Calu3 (cell line): ENCODE data around the gene LYPD6B. TPM values are rescaled to one million over a fixed set of nuclear protein-coding genes. Genes with fewer than 3 reads are reported as not detected.

Source experiments
- BruUV-seq: library from RNA; stranded (reverse); fragments of 400-500 nt; replicated peaks from 2 replicates; lab custom pipeline; 2021; lab: Mats Ljungman, UMichigan
- CTCF ChIA-PET: fragments of 300-600 bp; sonication (Branson Sonifier 250); formaldehyde crosslinking; loops from one replicate; lab custom pipeline; 2022; ENCODE audit warnings: antibody characterized with exemption; lab: Charles Lee
- DNase-seq: peaks from one replicate; pipeline ENCODE4 v3.0.0; 2022
- H3K27ac Mint-ChIP-seq: one replicate; pipeline ENCODE4 v1.8.0; 2022; ENCODE audit warnings: mixed read lengths; ENCODE audit not compliant: unreplicated experiment
- H3K27me3 Mint-ChIP-seq: one replicate; pipeline ENCODE4 v1.8.0; 2022; ENCODE audit warnings: mixed read lengths; ENCODE audit not compliant: unreplicated experiment
- H3K36me3 Mint-ChIP-seq: one replicate; pipeline ENCODE4 v1.8.0; 2022; ENCODE audit warnings: mild to moderate bottlenecking, moderate library complexity, mixed read lengths; ENCODE audit not compliant: insufficient read depth, unreplicated experiment
- H3K4me1 Mint-ChIP-seq: one replicate; pipeline ENCODE4 v1.8.0; 2022; ENCODE audit warnings: mild to moderate bottlenecking, low read depth, mixed read lengths; ENCODE audit not compliant: unreplicated experiment
- H3K4me3 Mint-ChIP-seq: one replicate; pipeline ENCODE4 v1.8.0; 2022; ENCODE audit warnings: mild to moderate bottlenecking, low read depth, moderate library complexity, mixed read lengths; ENCODE audit not compliant: unreplicated experiment
- H3K9me3 Mint-ChIP-seq: one replicate; pipeline ENCODE4 v1.8.0; 2022; ENCODE audit warnings: low read depth, mixed read lengths; ENCODE audit not compliant: unreplicated experiment
- intact Hi-C: fragments of 100-400 bp; cut with micrococcal nuclease; formaldehyde crosslinking; loops from one replicate; pipeline ENCODE4 v1.10.0; 2022; ENCODE audit not compliant: unreplicated experiment
- total RNA-seq: library from RNA; stranded (reverse); gene quantifications from 2 replicates; pipeline ENCODE4 v1.2.3, GENCODE V29; 2022
- TF ChIP-seq, protein P1 (sequence below): fragments of 200-600 bp; IDR thresholded peaks from one replicate; pipeline ENCODE4 v1.8.0; 2022; ENCODE audit warnings: antibody characterized with exemption; ENCODE audit not compliant: unreplicated experiment

Gene LYPD6B
- total RNA-seq, 1 experiment from 2014 or later = 0.87 TPM

DNA sequence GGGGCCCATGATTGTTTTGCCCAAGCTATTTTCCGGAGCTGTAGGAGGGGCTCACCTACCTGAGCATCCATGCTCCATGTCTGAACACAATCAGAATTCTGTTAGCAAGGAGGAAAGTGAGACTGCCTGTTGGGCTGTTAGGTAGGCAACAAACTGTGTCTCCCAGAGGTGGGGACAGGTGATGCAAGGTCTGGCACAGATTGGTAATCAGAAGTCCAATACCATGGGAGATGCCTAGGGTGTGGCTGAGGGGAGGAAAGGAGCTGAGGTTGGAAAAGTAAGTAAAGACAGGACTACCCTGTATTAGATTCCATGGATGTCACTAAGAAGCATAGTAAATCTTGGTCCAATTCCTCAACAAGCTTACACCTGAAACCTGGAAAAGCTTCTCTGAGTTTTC is 3.0 kb downstream of the LYPD6B start:
- Mint-ChIP-seq H3K4me1 (no peaks in the 10 kb centered on the region), H3K27ac (no peak overlapping the region), H3K27me3 (peaks cover 13% of the 10 kb centered on the region), H3K4me3 (no peak overlapping the region), H3K9me3 (no peaks in the 10 kb centered on the region), H3K36me3 (peaks cover 11% of the 10 kb centered on the region)
- CTCF ChIA-PET = interaction anchor here (0.6 to 0.8 kb wide), 2 partner anchors 272 to 801 kb away, joined by 3 read pairs; no protein-coding TSS in a partner anchor
- intact Hi-C loops = no loop called here
- no TSS peak for BruUV-seq
- TF ChIP-seq, protein P1, sequence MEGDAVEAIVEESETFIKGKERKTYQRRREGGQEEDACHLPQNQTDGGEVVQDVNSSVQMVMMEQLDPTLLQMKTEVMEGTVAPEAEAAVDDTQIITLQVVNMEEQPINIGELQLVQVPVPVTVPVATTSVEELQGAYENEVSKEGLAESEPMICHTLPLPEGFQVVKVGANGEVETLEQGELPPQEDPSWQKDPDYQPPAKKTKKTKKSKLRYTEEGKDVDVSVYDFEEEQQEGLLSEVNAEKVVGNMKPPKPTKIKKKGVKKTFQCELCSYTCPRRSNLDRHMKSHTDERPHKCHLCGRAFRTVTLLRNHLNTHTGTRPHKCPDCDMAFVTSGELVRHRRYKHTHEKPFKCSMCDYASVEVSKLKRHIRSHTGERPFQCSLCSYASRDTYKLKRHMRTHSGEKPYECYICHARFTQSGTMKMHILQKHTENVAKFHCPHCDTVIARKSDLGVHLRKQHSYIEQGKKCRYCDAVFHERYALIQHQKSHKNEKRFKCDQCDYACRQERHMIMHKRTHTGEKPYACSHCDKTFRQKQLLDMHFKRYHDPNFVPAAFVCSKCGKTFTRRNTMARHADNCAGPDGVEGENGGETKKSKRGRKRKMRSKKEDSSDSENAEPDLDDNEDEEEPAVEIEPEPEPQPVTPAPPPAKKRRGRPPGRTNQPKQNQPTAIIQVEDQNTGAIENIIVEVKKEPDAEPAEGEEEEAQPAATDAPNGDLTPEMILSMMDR = no peak
- no peak for DNase-seq

DNA sequence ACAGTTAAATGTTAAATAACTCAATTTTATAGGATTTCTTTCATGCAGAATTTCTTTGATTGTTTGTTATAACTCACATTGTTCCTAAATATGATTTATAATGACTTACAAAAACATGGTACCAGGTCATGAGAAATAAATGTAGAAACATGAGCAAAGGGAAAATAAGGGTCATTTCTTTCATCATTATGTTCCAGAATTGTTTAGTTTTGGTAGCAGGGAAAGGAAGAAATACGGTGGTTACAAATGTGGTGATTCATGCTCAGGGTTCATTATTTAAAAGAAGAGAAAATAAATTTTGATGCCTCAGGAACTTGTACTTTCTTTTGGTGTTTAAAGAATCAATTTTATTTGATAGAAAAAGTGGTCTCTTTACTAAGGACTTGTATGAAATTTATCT is 4.4 kb downstream of the LYPD6B start:
- no peak overlapping the region for H3K27ac Mint-ChIP-seq
- peaks cover 3% of the 10 kb centered on the region for H3K9me3 Mint-ChIP-seq
- peaks cover 10% of the 10 kb centered on the region for H3K36me3 Mint-ChIP-seq
- H3K27me3 Mint-ChIP-seq = peaks cover 15% of the 10 kb centered on the region
- no peak overlapping the region for H3K4me3 Mint-ChIP-seq
- intact Hi-C loops = no loop called here
- H3K4me1 Mint-ChIP-seq = no peaks in the 10 kb centered on the region
- no peak for DNase-seq
- BruUV-seq = no TSS peak
- CTCF ChIA-PET = no interaction called here
- TF ChIP-seq, protein P1 = no peak

DNA sequence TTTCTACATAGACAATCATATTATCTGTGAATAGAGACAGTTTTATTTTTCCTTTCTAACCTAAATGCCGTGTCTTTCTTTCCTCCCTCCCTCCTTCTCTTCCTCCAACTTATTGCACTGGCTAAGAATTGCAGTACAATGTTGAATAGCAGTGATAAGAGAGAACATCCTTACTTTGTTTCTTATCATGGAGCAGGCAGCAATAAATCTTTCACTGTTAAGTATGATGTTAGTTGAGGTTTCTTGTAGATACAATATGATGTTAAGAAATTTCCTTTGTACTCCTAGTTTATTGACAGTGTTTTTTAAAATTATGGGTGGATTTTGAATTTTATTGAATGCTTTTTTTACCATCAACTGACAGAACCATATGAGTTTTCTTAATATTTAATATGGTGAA is 6.0 kb downstream of the LYPD6B start:
- no peak for DNase-seq
- CTCF ChIA-PET = no interaction called here
- TF ChIP-seq, protein P1 = no peak
- Mint-ChIP-seq H3K9me3 (peaks cover 3% of the 10 kb centered on the region), H3K4me3 (no peak overlapping the region), H3K4me1 (no peaks in the 10 kb centered on the region), H3K27me3 (peaks cover 30% of the 10 kb centered on the region), H3K36me3 (no peaks in the 10 kb centered on the region), H3K27ac (no peak overlapping the region)
- BruUV-seq = no TSS peak
- intact Hi-C loops = no loop called here

- H3K36me3 Mint-ChIP-seq = no peaks in the 10 kb centered on the region
- no peak for DNase-seq
- H3K4me1 Mint-ChIP-seq = no peaks in the 10 kb centered on the region
- H3K9me3 Mint-ChIP-seq = peaks cover 3% of the 10 kb centered on the region
- intact Hi-C loops = no loop called here
- TF ChIP-seq, protein P1 = no peak
- CTCF ChIA-PET = no interaction called here
- peaks cover 26% of the 10 kb centered on the region for H3K27me3 Mint-ChIP-seq
- no TSS peak for BruUV-seq
- H3K4me3 Mint-ChIP-seq = no peak overlapping the region
- H3K27ac Mint-ChIP-seq = no peak overlapping the region
Observed at GRCh38 chr2:149047118-149047517, 8.6 kb downstream of the LYPD6B start.
